Measurements from ENCODE around the gene ATF1.

- TF ChIP-seq, protein P1, sequence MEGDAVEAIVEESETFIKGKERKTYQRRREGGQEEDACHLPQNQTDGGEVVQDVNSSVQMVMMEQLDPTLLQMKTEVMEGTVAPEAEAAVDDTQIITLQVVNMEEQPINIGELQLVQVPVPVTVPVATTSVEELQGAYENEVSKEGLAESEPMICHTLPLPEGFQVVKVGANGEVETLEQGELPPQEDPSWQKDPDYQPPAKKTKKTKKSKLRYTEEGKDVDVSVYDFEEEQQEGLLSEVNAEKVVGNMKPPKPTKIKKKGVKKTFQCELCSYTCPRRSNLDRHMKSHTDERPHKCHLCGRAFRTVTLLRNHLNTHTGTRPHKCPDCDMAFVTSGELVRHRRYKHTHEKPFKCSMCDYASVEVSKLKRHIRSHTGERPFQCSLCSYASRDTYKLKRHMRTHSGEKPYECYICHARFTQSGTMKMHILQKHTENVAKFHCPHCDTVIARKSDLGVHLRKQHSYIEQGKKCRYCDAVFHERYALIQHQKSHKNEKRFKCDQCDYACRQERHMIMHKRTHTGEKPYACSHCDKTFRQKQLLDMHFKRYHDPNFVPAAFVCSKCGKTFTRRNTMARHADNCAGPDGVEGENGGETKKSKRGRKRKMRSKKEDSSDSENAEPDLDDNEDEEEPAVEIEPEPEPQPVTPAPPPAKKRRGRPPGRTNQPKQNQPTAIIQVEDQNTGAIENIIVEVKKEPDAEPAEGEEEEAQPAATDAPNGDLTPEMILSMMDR (IDR thresholded peaks at IDR 0.05), result no peak
- no peak for TF ChIP-seq POLR2A (IDR thresholded peaks at IDR 0.05)
These were observed 13.5 kb upstream of the ATF1 start for GRCh38 chr12:50750366-50750765.
